HG02571 (cell line): Measurements from ENCODE around the gene PYROXD2.

Experiments
- ATAC-seq: cut with Tn5 transposase; IDR thresholded peaks from one replicate; pipeline ENCODE4 v1.9.1; 2021; ENCODE audit warnings: mild to moderate bottlenecking, moderate library complexity; ENCODE audit not compliant: unreplicated experiment

The PYROXD2 gene

DNA sequence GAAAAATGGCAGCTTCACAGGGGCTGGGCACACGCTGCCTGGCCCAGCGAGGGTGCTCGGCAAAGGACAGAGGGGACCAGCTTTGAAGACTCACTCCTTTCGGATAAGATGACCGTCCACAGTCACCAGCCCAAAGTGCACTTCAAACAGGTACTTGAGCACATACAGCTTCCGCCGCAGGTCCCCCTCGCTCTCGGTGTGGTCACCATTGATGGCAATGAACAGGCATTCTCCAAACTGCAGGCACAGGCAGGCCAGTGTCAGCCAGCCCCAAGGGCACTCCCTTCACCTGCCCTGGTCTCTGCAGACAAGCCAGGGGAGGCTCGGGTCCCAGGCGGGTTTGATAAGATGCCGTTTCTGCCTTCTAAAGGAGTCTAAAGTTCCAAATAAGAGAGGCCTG lies 20.2 kb upstream of the PYROXD2 start:
- no peak for ATAC-seq

DNA sequence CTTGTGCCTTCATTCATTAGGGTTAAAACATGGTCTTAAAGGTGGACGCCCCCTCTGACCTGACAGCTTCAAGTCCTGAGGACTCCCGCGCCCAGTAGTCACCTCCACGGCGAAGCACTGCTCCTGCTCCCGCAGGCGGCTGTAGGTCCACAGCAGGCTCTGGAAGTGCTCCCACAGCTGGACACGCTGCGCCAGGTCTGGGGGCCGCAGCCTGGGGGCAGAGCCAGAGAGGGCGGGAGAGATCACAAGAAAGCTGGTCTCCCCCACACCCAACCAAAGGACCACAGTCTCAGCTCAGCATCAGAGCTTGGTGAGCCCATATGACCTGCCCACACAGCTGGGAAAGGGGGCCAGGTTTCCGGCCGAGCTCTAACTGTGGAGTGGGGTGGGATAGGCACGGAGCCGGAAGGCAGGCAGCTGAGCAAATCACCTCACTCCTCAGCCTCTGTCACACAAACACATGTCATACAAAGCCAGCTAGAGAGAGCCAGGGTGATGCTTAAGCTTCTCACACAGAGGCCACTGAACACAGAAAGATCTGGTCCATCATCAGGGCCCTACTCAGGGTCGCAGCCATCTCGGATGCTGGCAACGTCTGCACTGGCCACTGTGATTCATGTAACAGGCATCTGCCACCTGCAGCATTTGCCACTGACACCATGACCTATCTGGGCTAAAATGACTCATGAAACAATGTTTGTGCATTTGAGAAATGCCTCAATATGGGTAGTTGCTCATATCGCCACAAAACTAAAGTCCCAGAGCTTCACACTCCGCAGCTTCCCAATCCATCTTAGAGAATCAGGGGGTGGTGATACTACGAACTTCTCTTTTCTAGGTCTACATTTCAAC lies 19.1 kb upstream of the PYROXD2 start:
- ATAC-seq = no peak

DNA sequence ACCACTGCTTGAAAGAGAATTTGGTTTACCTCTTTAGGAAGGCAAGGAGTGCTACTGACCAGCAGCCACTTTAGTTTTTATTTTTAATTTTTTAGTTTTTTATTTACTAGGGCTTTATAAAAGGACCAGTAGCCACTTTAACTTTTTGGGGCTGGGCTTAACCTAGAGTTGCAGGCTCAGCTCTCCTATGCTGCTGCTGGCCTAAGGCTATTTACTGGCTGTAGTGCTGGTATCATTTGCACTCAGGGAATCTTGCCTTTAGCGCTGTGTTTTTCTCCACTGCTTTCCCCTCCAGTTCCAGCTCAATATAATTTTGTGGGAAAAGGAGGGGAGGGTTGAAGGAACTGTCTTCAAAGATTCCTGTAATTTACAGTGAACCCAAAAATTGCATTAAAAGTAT lies 18.4 kb upstream of the PYROXD2 start:
- no peak for ATAC-seq

DNA sequence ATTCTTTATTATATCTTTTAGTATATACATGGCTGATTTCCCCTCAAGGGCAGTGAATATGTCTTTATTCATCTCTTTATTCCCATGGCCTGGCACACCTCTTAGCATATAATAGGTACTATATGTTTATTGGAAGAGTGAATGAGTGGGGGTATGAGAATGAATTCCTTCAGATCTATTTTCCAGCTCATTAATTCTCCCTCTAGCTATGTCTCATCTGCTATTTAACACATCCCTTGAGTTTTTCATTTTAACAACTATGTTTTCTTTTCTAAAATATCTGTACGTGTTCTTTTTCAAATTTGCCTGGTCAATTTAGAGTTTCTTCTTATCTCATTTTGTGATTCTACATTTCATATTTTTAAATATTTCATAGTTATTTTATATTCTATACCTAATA lies 17.3 kb upstream of the PYROXD2 start:
- ATAC-seq = no peak

DNA sequence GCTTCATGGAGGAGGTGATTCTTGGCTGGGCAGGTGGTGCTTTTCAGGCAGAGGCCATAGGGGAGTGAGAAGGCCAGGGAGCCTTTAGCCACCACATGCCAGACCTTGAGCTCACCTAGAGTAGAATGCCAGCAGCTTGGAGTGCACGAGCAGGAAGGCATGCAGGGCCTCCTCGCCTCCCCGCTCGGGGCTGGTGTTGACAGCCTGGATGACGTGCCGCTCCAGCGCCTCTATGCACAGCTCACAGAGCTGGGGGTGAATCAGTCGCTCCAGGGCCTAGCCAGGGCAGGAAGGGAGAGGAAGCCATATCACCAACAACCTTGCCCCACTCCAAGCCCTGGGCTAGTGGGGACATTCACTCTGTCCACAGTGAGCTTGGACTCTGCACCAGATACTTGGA lies 16.0 kb upstream of the PYROXD2 start:
- no peak for ATAC-seq

DNA sequence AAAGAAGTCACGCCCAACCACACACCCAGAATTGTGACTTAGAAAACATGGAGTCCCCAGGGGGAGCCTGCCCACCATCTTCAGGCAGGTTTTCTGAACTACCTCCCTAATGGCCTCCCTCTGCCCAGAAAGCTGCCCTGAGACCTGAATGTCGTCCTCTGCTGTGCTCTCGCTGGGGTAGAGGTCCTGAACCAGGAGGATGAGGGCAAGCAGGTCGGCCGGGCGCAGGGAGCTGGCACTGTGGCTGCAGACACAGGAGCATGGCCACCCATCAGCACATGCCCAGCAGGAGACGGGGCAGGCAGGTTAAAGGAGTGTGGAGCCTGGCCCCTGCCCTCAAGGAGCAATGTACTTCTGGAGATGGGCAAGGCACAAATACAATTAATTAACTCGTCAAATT lies 15.4 kb upstream of the PYROXD2 start:
- ATAC-seq = no peak

DNA sequence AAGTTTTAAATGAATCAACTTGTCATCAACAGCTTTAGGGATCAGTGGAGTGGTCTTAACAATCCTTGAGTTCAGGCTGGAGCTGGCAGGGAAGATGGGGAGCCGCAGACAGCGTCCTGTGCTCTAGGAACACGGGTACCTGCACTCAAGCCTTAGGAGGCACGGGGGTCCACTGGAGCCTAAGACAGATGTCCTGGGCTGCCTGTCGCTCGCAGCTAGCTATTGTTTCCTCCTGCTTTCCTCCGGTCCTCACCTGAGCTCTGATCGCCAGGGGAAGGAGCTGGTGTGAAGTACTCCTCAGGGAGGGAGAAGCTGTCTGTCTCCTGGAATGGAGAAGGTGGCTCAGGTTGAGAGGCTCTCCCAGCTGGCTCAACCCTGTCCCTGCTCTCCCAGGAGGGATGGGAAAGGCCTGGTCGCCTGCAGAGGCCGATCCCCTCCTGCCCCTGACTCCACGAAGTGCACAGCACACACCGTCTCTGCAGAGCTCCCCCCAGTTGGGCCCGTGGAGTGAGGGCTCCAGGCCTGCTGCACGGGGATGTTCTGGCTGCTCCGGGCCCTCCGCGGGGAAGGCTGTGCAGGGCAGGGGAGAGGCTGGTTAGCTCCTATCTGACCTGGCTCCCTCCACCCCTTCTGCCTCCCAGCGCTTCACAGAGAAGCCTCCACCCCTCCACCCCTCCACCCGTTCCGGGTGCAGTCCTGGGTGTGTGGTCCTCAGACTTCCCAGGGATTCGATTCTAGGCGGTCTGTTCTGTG lies 14.5 kb upstream of the PYROXD2 start:
- ATAC-seq = no peak

DNA sequence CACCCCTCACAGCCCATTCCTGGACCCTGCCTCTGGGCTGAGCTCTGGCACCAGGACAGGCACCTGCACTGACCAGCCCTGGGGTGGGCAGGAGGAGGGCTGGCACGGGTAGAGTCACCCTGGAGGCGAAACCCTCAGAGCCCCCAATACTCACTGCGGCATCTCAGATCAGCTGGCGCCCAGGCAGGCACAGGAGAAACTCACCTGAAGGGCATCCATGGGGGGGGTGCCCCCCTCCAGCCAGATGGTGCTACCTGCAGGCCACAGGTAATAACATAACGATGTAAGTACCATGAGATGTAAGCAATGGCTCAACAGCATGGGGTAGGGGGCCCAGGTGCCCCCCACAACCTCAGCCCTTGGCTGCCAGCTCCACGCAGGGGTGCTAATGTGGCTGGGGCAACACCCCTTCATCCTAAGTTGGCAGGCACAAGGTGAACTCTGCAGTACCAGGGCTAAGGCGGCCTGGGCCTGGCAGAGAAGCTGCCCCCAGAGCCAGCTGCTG lies 12.1 kb upstream of the PYROXD2 start:
- no peak for ATAC-seq

DNA sequence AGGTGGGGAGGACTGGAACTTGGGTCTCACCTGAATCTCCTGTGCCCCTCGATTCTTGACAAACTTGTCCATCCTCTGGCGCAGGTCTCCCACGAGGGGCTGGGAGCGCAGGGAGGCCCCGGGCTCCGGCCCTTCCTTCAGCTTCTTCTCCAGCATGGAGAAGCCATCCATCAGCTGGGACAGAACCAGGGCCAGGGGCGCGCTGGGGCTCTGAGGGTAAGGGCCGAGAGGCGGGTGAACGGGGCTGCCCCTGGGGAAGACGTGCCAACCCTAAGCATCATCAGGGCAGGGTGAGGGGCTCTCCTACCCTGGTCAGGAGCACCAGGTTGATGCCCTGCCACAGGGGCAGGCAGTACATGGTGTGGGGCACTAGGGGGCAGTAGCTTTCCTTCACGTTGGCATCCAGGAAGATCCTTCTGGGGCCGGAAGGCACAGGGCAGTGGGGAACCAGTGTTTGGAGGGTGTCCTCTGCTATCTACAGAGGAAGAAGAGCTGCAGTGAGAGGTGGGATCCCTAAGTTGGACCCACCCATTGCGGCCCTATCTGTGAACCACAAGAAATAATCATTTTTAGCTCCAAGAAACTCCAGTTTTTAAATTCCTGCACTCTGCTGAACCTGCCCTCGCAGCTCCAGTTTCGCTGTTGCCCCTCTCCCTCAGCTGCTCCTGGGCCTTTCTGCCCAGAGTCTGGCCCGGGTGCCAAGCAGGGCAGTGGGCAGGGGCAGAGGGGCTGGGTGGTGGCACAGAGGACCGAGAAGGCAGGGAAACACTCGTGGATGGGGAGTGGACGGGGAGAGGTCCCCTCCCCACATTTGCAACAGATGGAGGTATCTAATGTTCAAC lies 10.8 kb upstream of the PYROXD2 start:
- ATAC-seq = no peak

DNA sequence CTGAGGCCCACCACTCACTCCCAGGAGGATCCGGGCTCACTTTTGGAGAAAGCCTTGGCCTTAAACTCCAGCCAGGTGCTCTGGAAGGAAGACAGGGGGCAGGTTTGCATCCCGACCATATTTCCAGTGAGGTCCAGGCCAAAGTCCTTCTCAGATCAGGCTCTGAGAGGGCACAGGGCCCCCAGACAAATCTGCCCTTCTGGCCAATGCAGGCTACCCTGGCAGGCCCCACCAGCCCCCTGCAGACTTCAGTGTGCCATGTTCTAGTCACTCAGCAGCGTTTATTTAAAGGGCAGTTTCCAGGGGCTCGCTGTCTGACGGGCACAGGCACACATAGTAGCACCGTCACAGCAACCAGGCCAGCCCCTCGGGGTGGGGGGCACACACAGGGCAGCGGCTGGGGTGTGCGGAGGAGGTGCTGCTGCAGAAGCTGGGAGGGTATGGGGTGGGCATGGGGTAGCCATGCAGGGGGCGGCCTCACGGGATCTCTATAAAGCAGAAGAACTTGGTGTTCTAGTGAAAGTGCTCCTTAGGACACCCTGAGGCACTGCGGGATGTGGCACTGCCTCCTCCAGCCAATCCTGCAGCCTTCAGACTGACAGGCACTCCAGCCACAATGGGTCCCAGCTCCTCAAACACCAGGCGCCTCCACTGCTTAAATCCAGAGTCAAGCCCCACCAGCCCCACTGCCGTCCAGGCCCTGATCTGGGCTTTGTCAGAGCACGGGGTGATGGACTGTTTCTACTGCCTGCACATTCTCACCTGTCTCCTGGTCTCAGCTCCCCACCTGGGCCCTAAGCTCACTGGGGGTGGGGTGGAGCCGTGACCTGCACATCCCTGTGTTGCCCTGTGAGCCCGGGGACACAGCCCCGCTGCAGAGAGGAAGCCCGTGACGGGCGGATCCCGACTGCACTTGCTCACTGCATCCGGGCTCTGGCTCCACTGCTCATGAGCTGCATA lies 9.6 kb upstream of the PYROXD2 start:
- no peak for ATAC-seq

DNA sequence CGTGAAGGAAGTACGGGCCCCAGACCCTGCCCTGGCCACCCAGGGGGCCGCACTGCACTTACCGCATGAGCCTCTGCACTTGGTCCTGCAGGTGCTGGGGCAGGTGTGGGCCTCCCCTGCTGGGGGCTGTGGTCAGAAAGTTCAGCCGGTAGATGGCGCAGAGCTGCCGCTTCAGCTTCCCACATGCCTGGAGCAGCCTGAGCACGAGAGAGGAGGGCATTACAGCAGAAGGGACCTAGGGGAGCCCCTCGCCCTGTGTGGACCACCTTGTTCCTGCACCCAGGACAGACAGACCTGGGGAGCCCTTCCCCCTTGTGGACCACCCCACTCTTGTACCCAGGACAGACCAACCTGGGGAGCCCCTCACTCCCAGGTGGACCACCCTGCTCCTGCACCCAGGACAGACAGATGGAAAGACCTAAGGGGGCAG lies 8.7 kb upstream of the PYROXD2 start:
- ATAC-seq = no peak

DNA sequence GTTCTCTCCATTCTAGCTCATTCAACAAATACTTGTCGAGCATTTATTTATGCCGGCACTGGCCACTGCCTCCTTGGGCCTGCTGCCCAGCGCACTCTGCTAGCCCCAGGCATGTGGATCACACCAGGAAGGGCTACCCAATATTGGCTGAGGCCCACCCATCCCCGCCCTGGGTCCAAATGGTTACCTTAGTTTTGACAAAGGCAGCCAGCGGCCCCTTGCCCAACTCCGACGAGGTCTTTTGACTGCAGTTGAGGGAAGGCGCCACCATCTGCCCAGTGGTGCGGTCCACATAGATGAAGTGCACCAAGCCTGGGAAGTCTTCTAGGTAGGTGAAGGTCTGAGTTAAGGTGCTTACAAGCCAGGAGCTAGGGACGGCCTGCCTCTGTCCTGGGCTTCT lies 7.2 kb upstream of the PYROXD2 start:
- ATAC-seq = no peak

DNA sequence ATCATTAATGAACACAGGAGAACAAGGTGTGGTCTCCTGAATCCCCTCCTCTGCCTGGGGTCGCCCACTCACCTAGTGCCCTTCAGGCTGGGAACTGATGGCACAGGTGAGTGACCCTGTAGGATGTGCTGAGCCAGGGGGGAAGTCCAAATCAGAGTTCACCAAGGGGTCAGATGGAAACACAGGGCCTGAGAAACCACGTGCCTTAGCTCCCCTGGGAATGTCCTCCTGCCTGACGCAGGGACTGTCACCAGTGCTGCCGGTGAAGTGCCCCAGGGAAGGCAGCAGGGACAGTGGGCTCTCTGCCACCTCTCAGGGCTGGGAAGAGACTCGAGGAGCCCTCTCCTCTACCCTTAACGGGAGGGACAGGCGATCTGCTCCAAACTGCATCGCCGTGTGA lies 5.8 kb upstream of the PYROXD2 start:
- ATAC-seq = no peak

DNA sequence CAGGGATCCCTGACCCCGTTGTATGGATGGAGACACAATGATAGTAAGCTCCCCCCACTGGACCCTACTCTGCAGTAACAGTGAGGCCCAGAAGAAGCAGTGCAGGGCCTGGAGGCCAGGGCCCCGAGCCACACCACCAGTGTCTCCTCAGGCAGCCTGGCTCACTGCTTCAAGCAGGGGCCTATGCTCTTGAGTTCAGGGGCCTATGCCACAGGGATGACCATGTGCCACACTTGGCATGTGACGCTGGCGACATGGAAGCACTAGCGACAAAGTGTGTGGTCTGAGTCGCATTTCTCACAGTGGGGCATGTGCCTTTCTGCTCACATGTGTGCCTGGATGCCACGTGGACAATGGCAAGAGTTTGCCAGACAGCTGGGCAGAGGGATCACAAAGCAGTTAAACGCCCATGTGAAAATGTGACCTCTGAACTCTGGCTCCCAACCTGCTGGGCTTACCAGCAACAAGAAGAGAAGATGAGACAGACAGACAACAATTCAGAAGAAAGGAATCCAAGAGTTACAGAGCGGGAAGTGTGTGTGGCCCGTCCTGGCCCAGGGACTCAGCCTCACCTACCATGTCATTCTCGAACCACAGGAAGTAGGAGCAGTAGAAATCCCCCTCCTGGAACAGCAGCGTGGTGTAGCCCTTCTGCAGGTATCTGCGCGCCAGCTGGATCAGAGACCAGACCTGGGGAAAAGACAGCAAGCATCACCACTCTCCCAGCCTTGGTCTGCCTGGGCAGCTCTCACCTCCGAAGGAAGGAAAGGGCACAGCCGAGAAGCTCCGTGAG lies 4.7 kb upstream of the PYROXD2 start:
- ATAC-seq = no peak

DNA sequence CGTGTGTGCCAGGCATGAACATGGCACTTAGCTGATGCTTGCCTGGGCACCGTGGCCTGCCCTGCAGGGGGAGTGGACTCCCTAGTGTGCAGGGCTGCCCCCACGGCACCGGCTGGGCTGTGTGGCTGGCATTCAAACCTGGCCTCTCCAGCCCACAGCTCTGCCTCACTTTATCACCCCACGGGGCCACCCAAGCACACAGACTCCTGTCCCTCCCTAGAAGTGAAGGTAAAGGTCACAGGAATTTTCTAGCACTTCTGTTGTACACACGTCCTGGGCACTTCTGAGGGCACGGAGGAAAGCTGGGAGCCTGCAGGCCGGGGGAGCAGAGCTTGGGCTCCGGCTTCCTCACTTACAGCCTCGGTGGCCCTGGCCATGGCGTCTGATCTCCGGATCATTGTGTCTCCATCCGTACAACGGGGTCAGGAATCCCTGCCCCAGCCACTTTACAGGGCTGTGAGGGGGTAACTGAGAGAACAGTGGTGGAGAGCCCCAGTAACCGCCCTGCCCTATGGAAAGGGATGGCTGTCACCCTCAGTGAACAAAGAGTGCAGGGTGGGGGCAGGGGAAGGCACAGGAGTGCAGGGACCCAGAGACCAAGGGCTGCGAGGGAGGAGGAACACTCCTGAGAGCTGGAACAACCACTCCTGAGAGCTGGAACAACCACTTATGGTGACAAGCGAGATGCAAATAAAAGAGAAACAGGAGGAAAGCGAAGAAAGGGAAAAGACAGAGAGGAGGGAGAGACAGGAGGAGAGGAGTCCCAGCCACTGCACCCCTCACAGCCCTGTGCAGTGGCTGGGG lies 3.9 kb upstream of the PYROXD2 start:
- ATAC-seq = no peak

DNA sequence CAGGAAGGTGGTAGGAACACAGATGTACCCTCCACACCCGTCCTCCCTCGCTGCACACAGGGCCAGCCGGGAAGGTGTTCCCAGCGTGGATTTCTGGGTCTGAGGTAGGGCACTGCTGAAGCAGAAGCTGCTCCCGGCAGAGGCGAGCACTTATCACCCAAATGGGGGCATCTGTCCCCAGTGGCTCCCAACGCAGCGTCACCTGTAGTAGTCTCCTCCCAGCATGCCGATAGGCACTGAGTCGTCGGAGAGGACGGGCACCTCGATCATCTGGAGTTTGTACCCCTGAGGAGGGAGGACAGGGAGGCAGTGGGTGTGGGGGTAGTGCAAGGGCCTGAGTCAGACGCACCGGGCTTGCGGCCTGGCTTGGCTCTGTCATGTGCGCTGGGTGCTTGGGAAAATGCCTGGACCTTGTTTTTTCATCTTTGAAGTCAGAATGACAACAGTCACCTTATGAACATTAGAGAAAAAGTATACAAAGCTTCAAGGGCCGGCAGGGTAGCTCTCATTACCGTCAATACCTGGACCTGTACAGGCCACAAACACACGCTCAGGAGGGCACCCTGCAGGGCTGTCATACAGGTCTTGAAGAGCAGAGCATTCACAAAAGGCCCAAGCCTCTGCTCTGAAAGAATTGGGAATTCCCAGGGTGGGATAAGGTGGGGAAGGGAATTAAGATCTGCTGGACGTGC lies 3.1 kb upstream of the PYROXD2 start:
- ATAC-seq = no peak

DNA sequence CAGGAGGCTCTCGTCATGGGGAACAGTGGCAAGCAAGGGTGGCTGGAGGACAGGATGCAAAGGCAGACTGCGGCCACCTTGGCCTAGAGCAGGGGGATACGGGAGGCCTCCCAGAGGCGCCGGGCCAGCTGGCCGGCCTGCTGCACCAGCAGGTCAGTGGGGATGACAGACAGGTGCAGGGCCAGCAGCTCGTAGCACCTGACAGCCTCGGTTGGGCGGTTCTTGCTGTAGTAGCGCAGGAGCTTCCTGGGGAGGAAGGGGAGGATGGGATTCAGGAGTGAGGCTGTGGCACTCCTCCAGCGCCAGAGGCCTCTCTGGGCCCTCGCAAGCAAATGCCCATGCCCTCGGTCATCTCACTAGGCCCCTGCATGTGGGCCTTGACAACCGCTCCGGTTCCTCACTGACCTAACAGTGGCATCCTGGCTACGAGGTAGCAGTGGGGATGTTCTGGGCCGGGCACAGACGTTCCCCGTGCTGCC lies 2.5 kb upstream of the PYROXD2 start:
- no peak for ATAC-seq
